ENCODE measurements around the gene MDH1B. TPM values are rescaled to one million over a fixed set of nuclear protein-coding genes. Genes with fewer than 3 reads are reported as not detected.
"Not testable (repeated sequence)": the region's sequence is repeated elsewhere in the genome, so short reads cannot be mapped to it uniquely, and the experiment has no call there.

MDH1B gene
- total RNA-seq, 1 donor: 0.81 TPM

DNA sequence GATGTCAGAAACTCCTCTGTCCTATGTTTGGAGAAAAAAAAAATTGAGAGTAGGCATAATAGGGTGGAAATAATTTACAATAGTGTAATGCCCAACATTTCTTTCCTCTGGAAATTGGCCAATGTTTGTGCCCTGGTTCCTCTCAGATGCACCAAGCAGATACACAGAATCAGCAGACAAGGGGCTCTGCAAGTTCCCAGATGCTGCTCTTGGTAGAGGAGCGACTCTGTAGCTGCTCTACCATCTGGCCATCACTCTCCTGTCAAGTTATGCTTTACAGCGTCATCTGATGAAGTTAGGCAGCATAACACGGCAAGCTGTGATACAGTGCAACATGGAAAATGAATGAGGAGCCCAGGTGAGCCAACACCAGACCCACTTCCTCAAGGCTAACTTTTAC, 48.5 kb downstream of the MDH1B start:
- TF ChIP-seq CTCF (IDR thresholded peaks at IDR 0.05; ENCODE audit: insufficient read depth, low read length): no peak
- H3K4me3 ChIP-seq (ENCODE audit: low read depth, low read length): no peak overlapping the region
- no peak for DNase-seq (ENCODE audit: low read depth)

DNA sequence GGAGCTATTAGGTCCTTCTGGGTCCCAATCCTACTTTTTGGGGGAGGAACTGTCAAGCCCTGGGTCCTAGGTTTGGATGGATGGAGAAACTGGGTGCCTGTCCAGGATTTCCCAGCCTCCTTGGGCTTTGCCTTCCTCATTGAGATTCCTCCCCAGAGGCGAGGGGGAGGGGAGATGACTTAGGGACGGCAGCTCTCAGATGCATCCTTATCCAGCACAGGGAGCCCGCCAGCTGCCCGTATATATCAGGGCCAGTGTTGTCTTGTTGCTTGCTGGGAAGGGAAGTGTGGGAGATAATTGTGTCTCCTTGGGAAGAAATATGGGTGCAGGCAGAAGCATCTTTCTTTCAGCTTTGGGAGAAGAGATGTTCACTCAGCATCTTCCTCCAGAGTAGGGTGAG, 49.9 kb downstream of the MDH1B start:
- H3K4me3 ChIP-seq (ENCODE audit: low read depth, low read length); DNase-seq (ENCODE audit: low read depth): not testable (repeated sequence)

- TF ChIP-seq CTCF (IDR thresholded peaks at IDR 0.05; ENCODE audit: insufficient read depth, low read length): no peak
- peak; percentile 2 for DNase-seq (ENCODE audit: low read depth)
- no peak overlapping the region for H3K4me3 ChIP-seq (ENCODE audit: low read depth, low read length)
These were observed 51.4 kb downstream of the MDH1B start for GRCh38 chr2:206713746-206714145.

GRCh38 chr2:206708286-206708685, 56.8 kb downstream of the MDH1B start:
- TF ChIP-seq CTCF (IDR thresholded peaks at IDR 0.05; ENCODE audit: insufficient read depth, low read length): no peak
- DNase-seq (ENCODE audit: low read depth): no peak
- H3K4me3 ChIP-seq (ENCODE audit: low read depth, low read length): no peak overlapping the region

- H3K4me3 ChIP-seq (ENCODE audit: low read depth, low read length): no peak overlapping the region
- DNase-seq (ENCODE audit: low read depth): no peak
- TF ChIP-seq CTCF (IDR thresholded peaks at IDR 0.05; ENCODE audit: insufficient read depth, low read length): no peak
These were observed 57.9 kb downstream of the MDH1B start for GRCh38 chr2:206707164-206707701.

- no peak for TF ChIP-seq CTCF (IDR thresholded peaks at IDR 0.05; ENCODE audit: insufficient read depth, low read length)
- H3K4me3 ChIP-seq (ENCODE audit: low read depth, low read length): no peak overlapping the region
- no peak for DNase-seq (ENCODE audit: low read depth)
These were observed 63.0 kb downstream of the MDH1B start for GRCh38 chr2:206701952-206702605.

DNA sequence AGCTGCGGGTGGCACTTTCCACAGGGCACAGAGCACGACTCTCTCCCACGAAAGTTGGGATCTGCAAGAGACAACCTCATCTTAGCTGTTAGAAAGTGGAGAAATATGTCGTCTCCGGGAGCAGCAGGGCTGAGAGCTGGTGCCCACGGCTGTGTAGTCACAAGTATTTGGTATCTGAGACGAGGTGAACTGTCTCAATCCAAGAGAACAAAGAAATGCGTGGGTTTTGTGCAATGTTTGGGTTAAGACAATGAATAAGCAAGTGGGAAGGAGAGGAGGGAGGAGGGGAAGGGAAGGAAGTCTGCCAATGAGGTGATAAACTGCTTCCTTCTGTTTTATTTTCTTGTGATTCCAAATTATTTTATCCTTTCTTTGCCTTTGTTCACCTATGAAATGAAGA, 65.0 kb downstream of the MDH1B start:
- DNase-seq (ENCODE audit: low read depth): peak; percentile 27
- no peak overlapping the region for H3K4me3 ChIP-seq (ENCODE audit: low read depth, low read length)
- no peak for TF ChIP-seq CTCF (IDR thresholded peaks at IDR 0.05; ENCODE audit: insufficient read depth, low read length)

All from fibroblast of the aortic adventitia (primary cell).